ENCODE results near the gene RFXANK. TPM values are rescaled to one million over a fixed set of nuclear protein-coding genes. Genes with fewer than 3 reads are reported as not detected.

Gene RFXANK
- total RNA-seq, 1 donor from 2014 or later = 61.6 TPM

- TF ChIP-seq POLR2AphosphoS5 (IDR thresholded peaks at IDR 0.05; ENCODE audit: insufficient read depth in 1 of 2, low read depth in 1 of 2) (no peak), POLR2A (IDR thresholded peaks at IDR 0.05) (no peak), CTCF (IDR thresholded peaks at IDR 0.05) (no peak)
- Histone ChIP-seq H3K27me3 (no peaks in the 10 kb centered on the region), H3K9me3 (no peaks in the 10 kb centered on the region), H3K27ac (no peak overlapping the region), H3K4me1 (no peaks in the 10 kb centered on the region), H3K36me3 (peaks cover 0 to 5% of the 10 kb centered on the region in 2 donors), H3K4me3 (no peak overlapping the region)
- intact Hi-C loops (cut with DNase I) = no loop called here
- DNase-seq (ENCODE audit: extremely low spot score in 2 of 2) = no peak
Observed at GRCh38 chr19:19159534-19159933, 32.5 kb upstream of the RFXANK start.

DNA sequence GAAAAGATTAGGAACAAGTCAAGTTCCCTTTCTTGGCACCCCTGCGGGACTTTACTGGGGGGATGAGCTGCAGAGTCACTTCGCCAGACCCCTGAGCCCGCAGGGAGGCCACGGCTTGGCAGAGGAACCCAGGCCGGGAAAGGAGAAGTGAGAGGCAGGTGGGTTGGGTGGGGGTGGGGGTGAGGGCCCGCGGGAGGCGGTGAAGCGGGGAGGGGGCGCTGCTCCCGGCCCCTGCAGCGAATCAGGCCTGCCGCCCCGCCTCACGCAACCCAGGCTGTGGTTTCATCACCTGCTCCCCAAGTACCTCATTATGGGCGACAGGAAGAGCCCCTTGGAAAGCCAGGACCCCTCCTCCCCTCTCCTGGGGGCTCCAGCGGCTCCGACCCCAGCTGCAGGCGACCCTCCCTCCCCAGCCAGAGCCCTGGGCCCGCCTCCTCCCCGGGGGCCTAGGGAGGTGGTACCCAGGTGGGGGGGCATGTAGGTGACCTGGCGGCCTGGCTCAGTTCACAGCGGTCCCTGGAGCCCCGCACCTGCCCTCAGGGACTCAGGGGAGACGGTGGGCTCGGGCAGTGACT is 31.5 kb upstream of the RFXANK start:
- no peaks in the 10 kb centered on the region for H3K9me3 ChIP-seq
- TF ChIP-seq POLR2AphosphoS5 (IDR thresholded peaks at IDR 0.05; ENCODE audit: insufficient read depth in 1 of 2, low read depth in 1 of 2) = no peak
- TF ChIP-seq CTCF (IDR thresholded peaks at IDR 0.05) = no peak
- no peak for TF ChIP-seq POLR2A (IDR thresholded peaks at IDR 0.05)
- H3K36me3 ChIP-seq = peaks cover 0 to 5% of the 10 kb centered on the region in 2 donors
- no peaks in the 10 kb centered on the region for H3K27me3 ChIP-seq
- H3K4me3 ChIP-seq = no peak overlapping the region
- intact Hi-C loops (cut with DNase I) = no loop called here
- H3K4me1 ChIP-seq = no peaks in the 10 kb centered on the region
- no peak overlapping the region for H3K27ac ChIP-seq
- no peak for DNase-seq (ENCODE audit: extremely low spot score in 2 of 2)

- H3K4me3 ChIP-seq = no peak overlapping the region
- H3K27me3 ChIP-seq = no peaks in the 10 kb centered on the region
- TF ChIP-seq POLR2AphosphoS5 (IDR thresholded peaks at IDR 0.05; ENCODE audit: insufficient read depth in 1 of 2, low read depth in 1 of 2) = no peak
- no peak for TF ChIP-seq POLR2A (IDR thresholded peaks at IDR 0.05)
- TF ChIP-seq CTCF (IDR thresholded peaks at IDR 0.05) = no peak
- intact Hi-C loops (cut with DNase I) = no loop called here
- H3K9me3 ChIP-seq = no peaks in the 10 kb centered on the region
- H3K27ac ChIP-seq = no peak overlapping the region
- H3K36me3 ChIP-seq = no peaks in the 10 kb centered on the region
- no peak for DNase-seq (ENCODE audit: extremely low spot score in 2 of 2)
- no peaks in the 10 kb centered on the region for H3K4me1 ChIP-seq
Observed at GRCh38 chr19:19162495-19162894, 29.6 kb upstream of the RFXANK start.

GRCh38 chr19:19165396-19165795 is 26.7 kb upstream of the RFXANK start:
- Histone ChIP-seq H3K27me3 (no peaks in the 10 kb centered on the region), H3K4me3 (no peak overlapping the region), H3K27ac (no peak overlapping the region), H3K4me1 (peaks cover 9% of the 10 kb centered on the region), H3K36me3 (no peaks in the 10 kb centered on the region), H3K9me3 (no peaks in the 10 kb centered on the region)
- DNase-seq (ENCODE audit: extremely low spot score in 2 of 2) = no peak
- TF ChIP-seq POLR2A (IDR thresholded peaks at IDR 0.05) (no peak), CTCF (IDR thresholded peaks at IDR 0.05) (no peak), POLR2AphosphoS5 (IDR thresholded peaks at IDR 0.05; ENCODE audit: insufficient read depth in 1 of 2, low read depth in 1 of 2) (no peak)
- intact Hi-C loops (cut with DNase I) = no loop called here

DNA sequence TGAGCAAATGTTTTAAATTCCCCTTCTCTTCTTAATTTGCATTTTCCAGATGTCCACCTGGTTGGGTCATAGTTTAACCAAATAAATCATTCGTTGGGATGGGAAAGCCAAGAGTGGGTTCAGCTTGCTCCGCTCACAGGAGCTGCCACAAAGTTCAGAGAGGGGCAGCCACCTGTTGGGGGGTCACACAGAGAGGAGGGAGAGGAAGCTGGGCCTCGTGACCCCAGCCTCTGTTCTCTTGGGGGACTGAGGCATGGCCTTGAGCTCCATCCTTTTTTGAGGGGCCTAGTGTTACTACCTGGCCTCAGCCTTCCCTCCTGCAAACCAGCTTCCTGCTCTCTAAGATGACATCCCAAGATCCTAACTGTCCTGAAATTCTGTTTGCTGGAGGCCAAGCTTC is 24.4 kb upstream of the RFXANK start:
- intact Hi-C loops (cut with DNase I) = no loop called here
- no peak for DNase-seq (ENCODE audit: extremely low spot score in 2 of 2)
- Histone ChIP-seq H3K27ac (no peak overlapping the region), H3K4me1 (peaks cover 16% of the 10 kb centered on the region), H3K9me3 (no peaks in the 10 kb centered on the region), H3K36me3 (no peaks in the 10 kb centered on the region), H3K4me3 (no peak overlapping the region), H3K27me3 (no peaks in the 10 kb centered on the region)
- TF ChIP-seq CTCF (IDR thresholded peaks at IDR 0.05) (no peak), POLR2A (IDR thresholded peaks at IDR 0.05) (no peak), POLR2AphosphoS5 (IDR thresholded peaks at IDR 0.05; ENCODE audit: insufficient read depth in 1 of 2, low read depth in 1 of 2) (no peak)

Data from vagina (tissue), 2 donors.